Measurements from ENCODE around the gene TMEM164. TPM values are rescaled to one million over a fixed set of nuclear protein-coding genes. Genes with fewer than 3 reads are reported as not detected.

Gene TMEM164
- total and polyA plus RNA-seq, 8 donors, result 7.3 to 21.3 (median 11.9) TPM

- FAIRE-seq, result no peak
- no peak for DNase-seq
- H3K4me1 ChIP-seq, result peaks cover 0 to 5% (median 4%) of the 10 kb centered on the region in 3 donors
- ATAC-seq, result no peak
- intact Hi-C loops (cut with DNase I), result no loop called here
- H3K27me3 ChIP-seq, result peaks cover 0 to 5% (median 0%) of the 10 kb centered on the region in 4 donors
- H3K27ac ChIP-seq, result no peak overlapping the region
- TF ChIP-seq CTCF (IDR thresholded peaks at IDR 0.05), result no peak
- WGBS, 2 donors, result 84 to 89% methylated on average over 1 of the region's 1 CpG
- H3K9me3 ChIP-seq, result no peaks in the 10 kb centered on the region
- no peaks in the 10 kb centered on the region for H3K36me3 ChIP-seq
- H3K4me3 ChIP-seq, result no peak overlapping the region
Measured at GRCh38 chrX:110020536-110020935, 17.6 kb downstream of the TMEM164 start.

GRCh38 chrX:110021258-110022022, 18.5 kb downstream of the TMEM164 start:
- ATAC-seq (peak in 1 of 4 donors; percentile 21), FAIRE-seq (no peak), DNase-seq (no peak)
- Histone ChIP-seq H3K9me3 (no peaks in the 10 kb centered on the region), H3K4me3 (no peak overlapping the region), H3K36me3 (no peaks in the 10 kb centered on the region), H3K27ac (no peak overlapping the region), H3K27me3 (peaks cover 0 to 5% (median 0%) of the 10 kb centered on the region in 4 donors), H3K4me1 (no peaks in the 10 kb centered on the region)
- intact Hi-C loops (cut with DNase I), result no loop called here
- TF ChIP-seq CTCF (IDR thresholded peaks at IDR 0.05), result no peak
- 61 to 70% methylated on average over 4 of the region's 4 CpGs for WGBS, 2 donors

- ATAC-seq (peak in 1 of 4 donors; percentile 44), DNase-seq (no peak)
- no peak overlapping the region for H3K27ac ChIP-seq
Measured at GRCh38 chrX:110022599-110023448, 19.9 kb downstream of the TMEM164 start.

GRCh38 chrX:110025395-110025794, 22.5 kb downstream of the TMEM164 start:
- no peak for DNase-seq
- no peaks in the 10 kb centered on the region for H3K9me3 ChIP-seq
- H3K36me3 ChIP-seq, result no peaks in the 10 kb centered on the region
- H3K27ac ChIP-seq, result no peak overlapping the region
- WGBS, 2 donors, result 50 to 83% methylated on average over 1 of the region's 1 CpG
- ATAC-seq, result no peak
- H3K27me3 ChIP-seq, result peaks cover 0 to 5% (median 2%) of the 10 kb centered on the region in 4 donors
- no peaks in the 10 kb centered on the region for H3K4me1 ChIP-seq
- intact Hi-C loops (cut with DNase I), result no loop called here
- H3K4me3 ChIP-seq, result no peak overlapping the region
- no peak for FAIRE-seq
- TF ChIP-seq CTCF (IDR thresholded peaks at IDR 0.05), result no peak

More at GRCh38 chrX:110022599-110023448, 19.9 kb downstream of the TMEM164 start:
- Histone ChIP-seq H3K36me3 (no peaks in the 10 kb centered on the region), H3K4me1 (no peaks in the 10 kb centered on the region), H3K4me3 (no peak overlapping the region), H3K27me3 (peaks cover 0 to 5% (median 0%) of the 10 kb centered on the region in 4 donors), H3K9me3 (no peaks in the 10 kb centered on the region)
- no peak for TF ChIP-seq CTCF (IDR thresholded peaks at IDR 0.05)
- intact Hi-C loops (cut with DNase I), result no loop called here
- no peak for FAIRE-seq
- WGBS, 2 donors, result 41 to 43% methylated on average over 5 of the region's 5 CpGs

All from pancreas (tissue), 10 donors.